ENCODE data around the gene TRMO.
"Not testable (repeated sequence)": the region's sequence is repeated elsewhere in the genome, so short reads cannot be mapped to it uniquely, and the experiment has no call there.

TRMO gene

GRCh38 chr9:97959585-97959984 lies 37.3 kb upstream of the TRMO start:
- no peaks in the 10 kb centered on the region for H3K36me3 ChIP-seq (ENCODE audit: control insufficient read depth, insufficient read depth, low read length)
- H3K9me3 ChIP-seq (ENCODE audit: control insufficient read depth, low read length): no peaks in the 10 kb centered on the region
- no peaks in the 10 kb centered on the region for H3K4me1 ChIP-seq (ENCODE audit: control insufficient read depth, insufficient read depth, low read length)
- H3K4me3 ChIP-seq (ENCODE audit: insufficient read depth, low read depth, low read length): no peak overlapping the region
- peaks cover 8% of the 10 kb centered on the region for H3K27me3 ChIP-seq (ENCODE audit: control insufficient read depth, insufficient read depth, low read length, poor library complexity, severe bottlenecking)
- no peak overlapping the region for H3K27ac ChIP-seq (ENCODE audit: insufficient read depth, low read depth, low read length, poor library complexity, severe bottlenecking)

GRCh38 chr9:97958812-97959511 lies 36.7 kb upstream of the TRMO start:
- no peak overlapping the region for H3K27ac ChIP-seq (ENCODE audit: insufficient read depth, low read depth, low read length, poor library complexity, severe bottlenecking)
- no peaks in the 10 kb centered on the region for H3K36me3 ChIP-seq (ENCODE audit: control insufficient read depth, insufficient read depth, low read length)
- H3K27me3 ChIP-seq (ENCODE audit: control insufficient read depth, insufficient read depth, low read length, poor library complexity, severe bottlenecking): peaks cover 4% of the 10 kb centered on the region
- H3K4me1 ChIP-seq (ENCODE audit: control insufficient read depth, insufficient read depth, low read length): no peaks in the 10 kb centered on the region
- WGBS, 2 experiments: 81 to 88% methylated on average over 5 of the region's 5 CpGs
- no peak overlapping the region for H3K4me3 ChIP-seq (ENCODE audit: insufficient read depth, low read depth, low read length)
- no peaks in the 10 kb centered on the region for H3K9me3 ChIP-seq (ENCODE audit: control insufficient read depth, low read length)

GRCh38 chr9:97956331-97956730 lies 34.0 kb upstream of the TRMO start:
- no peaks in the 10 kb centered on the region for H3K9me3 ChIP-seq (ENCODE audit: control insufficient read depth, low read length)
- H3K27me3 ChIP-seq (ENCODE audit: control insufficient read depth, insufficient read depth, low read length, poor library complexity, severe bottlenecking): no peaks in the 10 kb centered on the region
- H3K36me3 ChIP-seq (ENCODE audit: control insufficient read depth, insufficient read depth, low read length): no peaks in the 10 kb centered on the region
- H3K4me3 ChIP-seq (ENCODE audit: insufficient read depth, low read depth, low read length): no peak overlapping the region
- no peak overlapping the region for H3K27ac ChIP-seq (ENCODE audit: insufficient read depth, low read depth, low read length, poor library complexity, severe bottlenecking)
- no peaks in the 10 kb centered on the region for H3K4me1 ChIP-seq (ENCODE audit: control insufficient read depth, insufficient read depth, low read length)

DNA sequence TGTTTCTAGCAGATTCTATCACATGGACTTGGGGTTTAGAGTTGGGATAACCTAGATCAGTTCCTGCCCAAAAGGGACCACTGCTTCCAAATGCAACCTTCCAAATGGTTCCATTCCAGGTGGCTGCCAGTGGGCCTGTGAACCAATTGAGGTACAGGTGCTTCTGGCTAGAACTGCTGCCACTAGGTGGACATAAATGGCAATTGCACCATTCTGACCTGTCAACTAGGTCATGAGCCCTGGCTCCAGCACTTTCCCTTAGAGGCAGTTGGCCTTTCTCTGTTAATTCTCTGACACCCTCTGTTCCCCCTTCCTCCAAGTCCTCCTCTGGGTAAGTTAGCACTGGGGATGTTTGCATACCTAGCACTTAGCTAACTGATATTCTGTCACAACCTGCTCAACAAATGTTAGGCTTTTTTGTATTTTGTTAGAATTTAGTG lies 32.3 kb upstream of the TRMO start:
- Histone ChIP-seq H3K36me3 (ENCODE audit: control insufficient read depth, insufficient read depth, low read length) (no peaks in the 10 kb centered on the region), H3K27me3 (ENCODE audit: control insufficient read depth, insufficient read depth, low read length, poor library complexity, severe bottlenecking) (no peaks in the 10 kb centered on the region), H3K4me3 (ENCODE audit: insufficient read depth, low read depth, low read length) (no peak overlapping the region), H3K9me3 (ENCODE audit: control insufficient read depth, low read length) (no peaks in the 10 kb centered on the region), H3K27ac (ENCODE audit: insufficient read depth, low read depth, low read length, poor library complexity, severe bottlenecking) (no peak overlapping the region), H3K4me1 (ENCODE audit: control insufficient read depth, insufficient read depth, low read length) (no peaks in the 10 kb centered on the region)

GRCh38 chr9:97950873-97951272 lies 28.6 kb upstream of the TRMO start:
- H3K36me3 ChIP-seq (ENCODE audit: control insufficient read depth, insufficient read depth, low read length); H3K9me3 ChIP-seq (ENCODE audit: control insufficient read depth, low read length); H3K4me1 ChIP-seq (ENCODE audit: control insufficient read depth, insufficient read depth, low read length); H3K27ac ChIP-seq (ENCODE audit: insufficient read depth, low read depth, low read length, poor library complexity, severe bottlenecking); H3K27me3 ChIP-seq (ENCODE audit: control insufficient read depth, insufficient read depth, low read length, poor library complexity, severe bottlenecking); H3K4me3 ChIP-seq (ENCODE audit: insufficient read depth, low read depth, low read length): not testable (repeated sequence)
- WGBS, 2 experiments: 79 to 84% methylated on average over 5 of the region's 5 CpGs

DNA sequence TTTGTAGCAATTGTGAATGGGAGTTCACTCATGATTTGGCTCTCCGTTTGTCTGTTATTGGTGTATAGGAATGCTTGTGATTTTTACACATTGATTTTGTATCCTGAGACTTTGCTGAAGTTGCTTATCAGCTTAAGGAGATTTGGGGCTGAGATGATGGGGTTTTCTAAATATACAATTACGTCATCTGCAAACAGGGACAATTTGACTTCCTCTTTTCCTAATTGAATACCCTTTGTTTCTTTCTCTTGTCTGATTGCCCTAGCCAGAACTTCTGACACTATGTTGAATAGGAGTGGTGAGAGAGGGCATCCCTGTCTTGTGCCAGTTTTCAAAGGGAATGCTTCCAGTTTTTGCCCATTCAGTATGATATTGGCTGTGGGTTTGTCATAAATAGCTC lies 24.8 kb upstream of the TRMO start:
- H3K27me3 ChIP-seq (ENCODE audit: control insufficient read depth, insufficient read depth, low read length, poor library complexity, severe bottlenecking): peaks cover 33% of the 10 kb centered on the region
- WGBS, 2 experiments: 57% methylated on average over 1 of the region's 2 CpGs; no CpG with 5 or more reads in 1 of the 2 experiments
- not testable (repeated sequence) for H3K9me3 ChIP-seq (ENCODE audit: control insufficient read depth, low read length); H3K4me3 ChIP-seq (ENCODE audit: insufficient read depth, low read depth, low read length); H3K36me3 ChIP-seq (ENCODE audit: control insufficient read depth, insufficient read depth, low read length); H3K4me1 ChIP-seq (ENCODE audit: control insufficient read depth, insufficient read depth, low read length); H3K27ac ChIP-seq (ENCODE audit: insufficient read depth, low read depth, low read length, poor library complexity, severe bottlenecking)

GRCh38 chr9:97945470-97945869 lies 23.2 kb upstream of the TRMO start:
- H3K27me3 ChIP-seq (ENCODE audit: control insufficient read depth, insufficient read depth, low read length, poor library complexity, severe bottlenecking): peaks cover 49% of the 10 kb centered on the region
- not testable (repeated sequence) for H3K4me1 ChIP-seq (ENCODE audit: control insufficient read depth, insufficient read depth, low read length); H3K27ac ChIP-seq (ENCODE audit: insufficient read depth, low read depth, low read length, poor library complexity, severe bottlenecking); H3K36me3 ChIP-seq (ENCODE audit: control insufficient read depth, insufficient read depth, low read length); H3K9me3 ChIP-seq (ENCODE audit: control insufficient read depth, low read length); H3K4me3 ChIP-seq (ENCODE audit: insufficient read depth, low read depth, low read length)
- WGBS, 2 experiments: 60 to 76% methylated on average over 2 of the region's 2 CpGs

DNA sequence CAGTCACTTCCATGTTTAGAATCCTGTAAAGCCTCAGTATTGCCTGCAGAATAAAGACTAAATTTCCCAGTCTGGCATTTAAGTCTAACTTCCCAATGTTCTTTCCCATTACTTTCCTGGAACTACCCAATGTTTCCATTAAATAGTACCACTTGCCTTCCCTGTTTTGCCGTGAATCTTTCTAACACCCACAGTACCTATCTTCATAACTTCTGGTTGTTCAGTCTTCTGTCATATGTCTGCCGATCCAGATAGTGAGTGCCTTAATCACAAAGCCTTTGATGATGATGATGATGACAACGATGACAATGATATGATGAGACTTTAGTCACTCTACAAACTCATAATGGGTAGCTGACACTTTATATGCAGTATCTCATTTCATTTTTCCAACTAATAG lies 22.3 kb upstream of the TRMO start:
- H3K27me3 ChIP-seq (ENCODE audit: control insufficient read depth, insufficient read depth, low read length, poor library complexity, severe bottlenecking): peaks cover 58% of the 10 kb centered on the region
- H3K36me3 ChIP-seq (ENCODE audit: control insufficient read depth, insufficient read depth, low read length): no peaks in the 10 kb centered on the region
- 72 to 90% methylated on average over 3 of the region's 3 CpGs for WGBS, 2 experiments
- no peaks in the 10 kb centered on the region for H3K9me3 ChIP-seq (ENCODE audit: control insufficient read depth, low read length)
- H3K4me1 ChIP-seq (ENCODE audit: control insufficient read depth, insufficient read depth, low read length): no peaks in the 10 kb centered on the region
- no peak overlapping the region for H3K27ac ChIP-seq (ENCODE audit: insufficient read depth, low read depth, low read length, poor library complexity, severe bottlenecking)
- no peak overlapping the region for H3K4me3 ChIP-seq (ENCODE audit: insufficient read depth, low read depth, low read length)

GRCh38 chr9:97943308-97943855 lies 21.1 kb upstream of the TRMO start:
- H3K9me3 ChIP-seq (ENCODE audit: control insufficient read depth, low read length): no peaks in the 10 kb centered on the region
- H3K4me1 ChIP-seq (ENCODE audit: control insufficient read depth, insufficient read depth, low read length): no peaks in the 10 kb centered on the region
- H3K36me3 ChIP-seq (ENCODE audit: control insufficient read depth, insufficient read depth, low read length): no peaks in the 10 kb centered on the region
- H3K27ac ChIP-seq (ENCODE audit: insufficient read depth, low read depth, low read length, poor library complexity, severe bottlenecking): no peak overlapping the region
- H3K4me3 ChIP-seq (ENCODE audit: insufficient read depth, low read depth, low read length): no peak overlapping the region
- H3K27me3 ChIP-seq (ENCODE audit: control insufficient read depth, insufficient read depth, low read length, poor library complexity, severe bottlenecking): peaks cover 70% of the 10 kb centered on the region

GRCh38 chr9:97941323-97941722 lies 19.0 kb upstream of the TRMO start:
- Histone ChIP-seq H3K4me3 (ENCODE audit: insufficient read depth, low read depth, low read length) (no peak overlapping the region), H3K9me3 (ENCODE audit: control insufficient read depth, low read length) (no peaks in the 10 kb centered on the region), H3K4me1 (ENCODE audit: control insufficient read depth, insufficient read depth, low read length) (no peaks in the 10 kb centered on the region), H3K36me3 (ENCODE audit: control insufficient read depth, insufficient read depth, low read length) (no peaks in the 10 kb centered on the region), H3K27ac (ENCODE audit: insufficient read depth, low read depth, low read length, poor library complexity, severe bottlenecking) (no peak overlapping the region), H3K27me3 (ENCODE audit: control insufficient read depth, insufficient read depth, low read length, poor library complexity, severe bottlenecking) (peaks cover 86% of the 10 kb centered on the region)
- WGBS, 2 experiments: 88 to 94% methylated on average over 1 of the region's 1 CpG

- H3K27me3 ChIP-seq (ENCODE audit: control insufficient read depth, insufficient read depth, low read length, poor library complexity, severe bottlenecking): peaks cover 92% of the 10 kb centered on the region
- no peak overlapping the region for H3K27ac ChIP-seq (ENCODE audit: insufficient read depth, low read depth, low read length, poor library complexity, severe bottlenecking)
- no peaks in the 10 kb centered on the region for H3K9me3 ChIP-seq (ENCODE audit: control insufficient read depth, low read length)
- H3K4me1 ChIP-seq (ENCODE audit: control insufficient read depth, insufficient read depth, low read length): no peaks in the 10 kb centered on the region
- WGBS, 2 experiments: 64 to 70% methylated on average over 3 of the region's 3 CpGs
- no peaks in the 10 kb centered on the region for H3K36me3 ChIP-seq (ENCODE audit: control insufficient read depth, insufficient read depth, low read length)
- H3K4me3 ChIP-seq (ENCODE audit: insufficient read depth, low read depth, low read length): no peak overlapping the region
Measured at GRCh38 chr9:97940741-97941140, 18.4 kb upstream of the TRMO start.
